HFFc6 (cell line): ENCODE measurements around the gene RAPGEF4. TPM values are rescaled to one million over a fixed set of nuclear protein-coding genes. Genes with fewer than 3 reads are reported as not detected.

Source experiments
- DNase-seq: peaks from one replicate; pipeline ENCODE4 v3.0.0-alpha.2; 2018
- H3K27ac Mint-ChIP-seq: 2 replicates; pipeline ENCODE4 v1.8.0; 2020; ENCODE audit warnings: mild to moderate bottlenecking, mixed read lengths
- H3K27me3 Mint-ChIP-seq: 2 replicates; pipeline ENCODE4 v1.8.0; 2021; ENCODE audit warnings: mild to moderate bottlenecking, moderate library complexity, mixed read lengths; ENCODE audit not compliant: insufficient read depth
- H3K36me3 Mint-ChIP-seq: 2 replicates; pipeline ENCODE4 v1.8.0; 2021; ENCODE audit warnings: low read depth, mixed read lengths
- H3K4me1 Mint-ChIP-seq: 2 replicates; pipeline ENCODE4 v1.8.0; 2020; ENCODE audit warnings: low read depth, mixed read lengths
- H3K4me3 Mint-ChIP-seq: 2 replicates; pipeline ENCODE4 v1.8.0; 2020; ENCODE audit warnings: mild to moderate bottlenecking, moderate library complexity, mixed read lengths
- H3K9me3 Mint-ChIP-seq: 2 replicates; pipeline ENCODE4 v1.8.0; 2020; ENCODE audit warnings: mild to moderate bottlenecking, mixed read lengths
- total RNA-seq, 6 experiments: library from RNA; stranded (reverse); fragmentation: NEBNext Ultra II Directional; extraction: Animal tissue kit (Norgen Biotek cat#: 25700); gene quantifications; 2 replicates in 1 of 6; 3 replicates in 5 of 6; pipeline ENCODE4 v1.2.3, GENCODE V29; 2021
- TF ChIP-seq, protein P1 (sequence below): fragments of 200-600 bp; sonication (generic); IDR thresholded peaks from 2 replicates; pipeline ENCODE4 v1.5.0; 2021; ENCODE audit warnings: antibody characterized with exemption, mild to moderate bottlenecking

RAPGEF4 gene
- total RNA-seq, 6 experiments from 2014 or later, result 0.14 to 0.37 (median 0.18) TPM

DNA sequence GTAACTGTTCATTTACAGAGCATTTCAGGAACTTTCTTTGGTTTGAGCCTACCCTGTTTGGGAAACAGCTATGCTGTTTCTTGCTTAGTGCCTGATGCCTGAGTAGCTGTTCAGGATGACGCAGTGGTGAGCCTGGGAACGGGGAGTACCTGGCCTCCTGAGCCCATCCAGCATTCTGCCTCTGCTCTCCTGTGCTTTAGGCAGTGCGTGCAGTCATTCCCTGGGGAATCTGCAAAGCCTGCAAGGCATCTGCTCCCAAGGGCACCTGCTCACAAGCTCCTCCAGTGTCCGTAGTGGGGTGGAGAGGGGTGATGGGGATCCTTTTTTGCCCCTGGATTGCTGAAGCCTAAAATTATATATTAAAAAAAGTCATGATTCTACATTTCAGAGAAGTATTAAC is 68.8 kb downstream of the RAPGEF4 start:
- no peak overlapping the region for H3K27ac Mint-ChIP-seq
- no peak overlapping the region for H3K4me3 Mint-ChIP-seq
- H3K4me1 Mint-ChIP-seq, result peaks cover 12% of the 10 kb centered on the region
- H3K9me3 Mint-ChIP-seq, result peaks cover 28% of the 10 kb centered on the region
- peaks cover 4% of the 10 kb centered on the region for H3K27me3 Mint-ChIP-seq
- peaks cover 28% of the 10 kb centered on the region for H3K36me3 Mint-ChIP-seq
- TF ChIP-seq, protein P1, sequence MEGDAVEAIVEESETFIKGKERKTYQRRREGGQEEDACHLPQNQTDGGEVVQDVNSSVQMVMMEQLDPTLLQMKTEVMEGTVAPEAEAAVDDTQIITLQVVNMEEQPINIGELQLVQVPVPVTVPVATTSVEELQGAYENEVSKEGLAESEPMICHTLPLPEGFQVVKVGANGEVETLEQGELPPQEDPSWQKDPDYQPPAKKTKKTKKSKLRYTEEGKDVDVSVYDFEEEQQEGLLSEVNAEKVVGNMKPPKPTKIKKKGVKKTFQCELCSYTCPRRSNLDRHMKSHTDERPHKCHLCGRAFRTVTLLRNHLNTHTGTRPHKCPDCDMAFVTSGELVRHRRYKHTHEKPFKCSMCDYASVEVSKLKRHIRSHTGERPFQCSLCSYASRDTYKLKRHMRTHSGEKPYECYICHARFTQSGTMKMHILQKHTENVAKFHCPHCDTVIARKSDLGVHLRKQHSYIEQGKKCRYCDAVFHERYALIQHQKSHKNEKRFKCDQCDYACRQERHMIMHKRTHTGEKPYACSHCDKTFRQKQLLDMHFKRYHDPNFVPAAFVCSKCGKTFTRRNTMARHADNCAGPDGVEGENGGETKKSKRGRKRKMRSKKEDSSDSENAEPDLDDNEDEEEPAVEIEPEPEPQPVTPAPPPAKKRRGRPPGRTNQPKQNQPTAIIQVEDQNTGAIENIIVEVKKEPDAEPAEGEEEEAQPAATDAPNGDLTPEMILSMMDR, result no peak
- no peak for DNase-seq

DNA sequence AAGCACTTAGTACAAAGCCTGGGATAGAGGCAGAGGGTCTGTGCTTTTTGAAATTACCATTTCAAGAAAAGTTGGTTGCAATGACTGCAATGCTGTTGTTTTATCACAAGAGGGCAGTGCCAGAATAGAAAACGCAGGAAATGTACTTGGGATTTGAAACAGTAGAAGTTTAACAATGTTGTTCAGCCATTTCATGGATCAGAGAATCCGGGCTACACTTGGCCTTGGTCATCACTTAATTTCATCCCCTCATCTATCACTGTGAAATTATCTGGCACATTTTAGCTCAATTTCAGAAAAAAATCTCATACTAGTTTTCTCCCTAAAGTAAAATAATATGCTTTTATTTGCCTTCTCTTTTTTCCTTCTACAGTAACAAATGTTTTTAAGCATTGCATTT is 70.8 kb downstream of the RAPGEF4 start:
- Mint-ChIP-seq H3K9me3 (peaks cover 28% of the 10 kb centered on the region), H3K27me3 (peaks cover 4% of the 10 kb centered on the region), H3K27ac (no peak overlapping the region), H3K36me3 (peaks cover 28% of the 10 kb centered on the region), H3K4me1 (peaks cover 16% of the 10 kb centered on the region), H3K4me3 (no peak overlapping the region)
- TF ChIP-seq, protein P1, result peak; percentile 96
- DNase-seq, result peak; percentile 45

DNA sequence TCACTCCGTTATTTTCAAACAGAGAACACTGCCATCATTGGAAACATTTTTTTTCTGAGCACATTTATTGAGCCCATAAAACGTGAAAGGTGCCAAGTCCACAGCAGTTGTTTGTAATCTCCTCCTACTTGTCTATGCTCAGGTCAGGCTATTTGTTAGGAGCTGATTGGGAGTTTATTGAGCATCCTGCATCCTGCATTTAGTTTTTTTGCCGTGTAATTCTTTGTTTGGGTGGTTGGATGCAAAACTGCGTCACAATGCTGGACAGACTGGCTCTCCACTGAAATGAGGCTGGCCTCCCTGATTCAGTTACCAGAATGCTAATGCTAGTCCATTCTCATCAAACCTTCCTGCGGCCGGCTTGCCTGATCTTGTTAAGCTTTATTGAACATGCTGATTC is 71.4 kb downstream of the RAPGEF4 start:
- no peak for DNase-seq

DNA sequence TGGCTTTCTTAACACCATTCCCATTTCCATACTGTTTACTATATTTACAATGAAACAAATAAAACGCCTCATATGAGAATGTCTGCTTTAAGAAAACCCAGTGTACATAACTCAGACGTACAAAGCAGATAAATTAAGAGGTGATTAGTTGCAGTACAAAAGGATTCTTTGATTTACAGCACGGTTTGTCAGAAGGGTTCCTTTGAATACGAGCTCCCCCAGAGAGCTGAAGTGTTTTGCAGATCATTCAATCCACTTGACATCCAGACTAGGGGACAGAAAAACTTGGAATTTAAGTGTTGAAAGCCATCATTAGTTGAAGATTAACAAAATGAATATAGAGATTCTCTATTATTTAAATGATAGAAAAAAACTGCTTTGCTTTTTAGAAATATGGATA is 72.5 kb downstream of the RAPGEF4 start:
- Mint-ChIP-seq H3K27ac (no peak overlapping the region), H3K9me3 (peaks cover 13% of the 10 kb centered on the region), H3K4me3 (no peak overlapping the region), H3K27me3 (peaks cover 4% of the 10 kb centered on the region), H3K36me3 (peaks cover 12% of the 10 kb centered on the region), H3K4me1 (peaks cover 16% of the 10 kb centered on the region)
- DNase-seq, result no peak
- TF ChIP-seq, protein P1, result no peak

More for the DNA sequence above, 71.4 kb downstream of the RAPGEF4 start:
- Mint-ChIP-seq H3K4me3 (no peak overlapping the region), H3K27me3 (peaks cover 4% of the 10 kb centered on the region), H3K27ac (no peak overlapping the region), H3K36me3 (peaks cover 24% of the 10 kb centered on the region), H3K4me1 (peaks cover 16% of the 10 kb centered on the region), H3K9me3 (peaks cover 24% of the 10 kb centered on the region)
- TF ChIP-seq, protein P1, result no peak

DNA sequence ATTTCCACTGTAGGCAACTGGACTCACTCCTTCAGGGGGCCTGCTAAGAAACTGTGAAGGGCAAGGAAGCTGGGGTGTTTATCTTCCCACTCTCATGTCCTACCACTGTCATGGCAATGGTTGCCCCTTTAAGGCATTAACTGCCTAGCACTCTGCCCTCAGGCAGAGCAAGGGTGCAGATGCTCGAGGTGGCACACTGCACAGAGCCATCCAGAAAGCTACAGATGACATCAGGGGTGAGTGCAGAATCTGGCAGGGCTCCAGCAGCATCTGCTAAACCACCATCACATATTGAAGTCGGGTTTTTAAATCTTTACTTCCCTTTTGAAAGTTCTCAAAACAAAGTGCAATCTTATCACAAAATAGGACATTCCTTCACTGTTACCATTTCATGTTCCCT is 75.4 kb downstream of the RAPGEF4 start:
- DNase-seq, result no peak

More for the DNA sequence above, 75.4 kb downstream of the RAPGEF4 start:
- Mint-ChIP-seq H3K27me3 (peaks cover 4% of the 10 kb centered on the region; the same call in 1 of the 2 replicates), H3K36me3 (no peaks in the 10 kb centered on the region), H3K4me3 (no peak overlapping the region), H3K9me3 (no peaks in the 10 kb centered on the region), H3K4me1 (peaks cover 16% of the 10 kb centered on the region), H3K27ac (no peak overlapping the region)
- TF ChIP-seq, protein P1, result no peak
